Measurements from ENCODE around the gene B3GNT5. TPM values are rescaled to one million over a fixed set of nuclear protein-coding genes. Genes with fewer than 3 reads are reported as not detected.

B3GNT5 gene, protein sequence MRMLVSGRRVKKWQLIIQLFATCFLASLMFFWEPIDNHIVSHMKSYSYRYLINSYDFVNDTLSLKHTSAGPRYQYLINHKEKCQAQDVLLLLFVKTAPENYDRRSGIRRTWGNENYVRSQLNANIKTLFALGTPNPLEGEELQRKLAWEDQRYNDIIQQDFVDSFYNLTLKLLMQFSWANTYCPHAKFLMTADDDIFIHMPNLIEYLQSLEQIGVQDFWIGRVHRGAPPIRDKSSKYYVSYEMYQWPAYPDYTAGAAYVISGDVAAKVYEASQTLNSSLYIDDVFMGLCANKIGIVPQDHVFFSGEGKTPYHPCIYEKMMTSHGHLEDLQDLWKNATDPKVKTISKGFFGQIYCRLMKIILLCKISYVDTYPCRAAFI
- total RNA-seq (39.6 and 40.7 TPM in 2 replicates), polyA plus RNA-seq (16.2 and 22.7 TPM in 2 replicates)

DNA sequence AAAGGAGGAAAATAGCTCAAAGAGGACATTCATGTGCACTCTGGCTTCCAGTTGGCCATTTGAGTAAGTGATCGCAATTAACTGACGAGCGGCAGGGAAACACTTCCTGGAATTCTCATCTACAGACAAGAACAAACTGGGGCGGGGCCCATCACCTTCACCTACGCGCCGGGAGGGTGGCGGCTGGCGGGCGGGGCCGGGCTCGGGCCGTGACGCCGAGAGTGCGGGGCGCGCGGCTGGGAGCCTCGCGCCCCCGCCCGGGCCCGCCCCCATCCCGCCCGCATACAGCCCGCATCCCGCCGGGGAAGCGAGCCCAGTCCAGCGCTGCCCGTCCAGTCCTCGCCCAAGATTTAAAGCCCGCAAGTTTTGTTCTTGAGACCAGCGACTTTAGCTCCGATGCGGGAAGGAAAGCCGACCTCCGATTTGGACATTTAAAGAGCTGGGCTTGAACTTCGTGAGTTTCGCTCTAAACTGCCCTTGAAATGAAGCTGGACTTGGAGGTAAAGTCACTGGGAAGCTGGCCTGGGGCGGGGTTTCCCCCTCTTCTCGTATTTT lies at the start of gene B3GNT5:
Gene B3GNT5 (plus strand): TSS at position 281 of the 555 bp plus-strand sequence. CDS start 16,546 bp downstream, outside the sequence.
- Histone ChIP-seq H3K79me2 (peaks cover 56% of the 10 kb centered on the region), H3K4me3 (peak within 1 kb of the TSS; percentile 95), H3K4me1 (ENCODE audit: insufficient read depth) (peaks cover 4% of the 10 kb centered on the region), H3K27me3 (no peaks in the 10 kb centered on the region), H3K9me2 (replicated peaks; ENCODE audit: insufficient read depth) (no peaks in the 10 kb centered on the region), H4K20me1 (ENCODE audit: insufficient read depth, poor library complexity, severe bottlenecking) (peaks cover 3% of the 10 kb centered on the region), H3K4me2 (peak within 1 kb of the TSS; percentile 80), H2AFZ (peak within 1 kb of the TSS; percentile 85), H3K36me3 (replicated peaks; ENCODE audit: insufficient read depth, low read depth) (no peaks in the 10 kb centered on the region), H3K9me3 (ENCODE audit: low read depth) (no peaks in the 10 kb centered on the region), H3K27ac (peak within 1 kb of the TSS; percentile 99)
- 1% methylated on average over 19 of the region's 43 CpGs for WGBS (ENCODE audit: low lambda C conversion rate, missing lambda C conversion rate)
- peak; percentile 92 for DNase-seq (ENCODE audit: low spot score)
- TF ChIP-seq EZH2phosphoT487 (IDR thresholded peaks at IDR 0.05; ENCODE audit: low read depth, severe bottlenecking, unreplicated experiment), result no peak
- no peak for TF ChIP-seq EZH2 (IDR thresholded peaks at IDR 0.05; ENCODE audit: borderline replicate concordance)
- TF ChIP-seq, protein P1, sequence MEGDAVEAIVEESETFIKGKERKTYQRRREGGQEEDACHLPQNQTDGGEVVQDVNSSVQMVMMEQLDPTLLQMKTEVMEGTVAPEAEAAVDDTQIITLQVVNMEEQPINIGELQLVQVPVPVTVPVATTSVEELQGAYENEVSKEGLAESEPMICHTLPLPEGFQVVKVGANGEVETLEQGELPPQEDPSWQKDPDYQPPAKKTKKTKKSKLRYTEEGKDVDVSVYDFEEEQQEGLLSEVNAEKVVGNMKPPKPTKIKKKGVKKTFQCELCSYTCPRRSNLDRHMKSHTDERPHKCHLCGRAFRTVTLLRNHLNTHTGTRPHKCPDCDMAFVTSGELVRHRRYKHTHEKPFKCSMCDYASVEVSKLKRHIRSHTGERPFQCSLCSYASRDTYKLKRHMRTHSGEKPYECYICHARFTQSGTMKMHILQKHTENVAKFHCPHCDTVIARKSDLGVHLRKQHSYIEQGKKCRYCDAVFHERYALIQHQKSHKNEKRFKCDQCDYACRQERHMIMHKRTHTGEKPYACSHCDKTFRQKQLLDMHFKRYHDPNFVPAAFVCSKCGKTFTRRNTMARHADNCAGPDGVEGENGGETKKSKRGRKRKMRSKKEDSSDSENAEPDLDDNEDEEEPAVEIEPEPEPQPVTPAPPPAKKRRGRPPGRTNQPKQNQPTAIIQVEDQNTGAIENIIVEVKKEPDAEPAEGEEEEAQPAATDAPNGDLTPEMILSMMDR (IDR thresholded peaks at IDR 0.05; ENCODE audit: poor library complexity), result no peak

DNA sequence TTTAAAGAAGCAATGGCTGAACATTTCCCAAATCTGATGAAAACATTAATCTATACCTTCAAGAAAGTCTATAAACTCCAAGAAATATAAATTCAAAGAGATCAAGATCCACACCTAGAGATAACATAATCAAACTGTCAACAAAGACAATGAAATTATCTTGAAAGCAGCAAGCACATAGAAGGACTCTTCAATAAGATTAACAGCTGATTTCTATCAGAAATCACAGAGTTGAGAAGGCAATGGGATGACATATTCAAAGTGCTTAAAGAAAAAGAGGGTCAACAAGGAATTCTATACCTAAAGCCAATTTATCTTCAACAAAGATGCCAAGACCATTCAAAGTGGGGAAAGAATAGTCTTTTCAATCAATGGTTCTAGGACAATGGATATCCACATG lies 49.4 kb upstream of the B3GNT5 start:
- H3K4me3 ChIP-seq, result no peak overlapping the region
- no peaks in the 10 kb centered on the region for H3K36me3 ChIP-seq (replicated peaks; ENCODE audit: insufficient read depth, low read depth)
- no peak overlapping the region for H3K4me2 ChIP-seq
- no peaks in the 10 kb centered on the region for H3K79me2 ChIP-seq
- H2AFZ ChIP-seq, result no peak overlapping the region
- no peaks in the 10 kb centered on the region for H3K27me3 ChIP-seq
- H3K9me2 ChIP-seq (replicated peaks; ENCODE audit: insufficient read depth), result no peaks in the 10 kb centered on the region
- H4K20me1 ChIP-seq (ENCODE audit: insufficient read depth, poor library complexity, severe bottlenecking), result no peaks in the 10 kb centered on the region
- DNase-seq (ENCODE audit: low spot score), result no peak
- H3K9me3 ChIP-seq (ENCODE audit: low read depth), result no peaks in the 10 kb centered on the region
- no peaks in the 10 kb centered on the region for H3K4me1 ChIP-seq (ENCODE audit: insufficient read depth)
- H3K27ac ChIP-seq, result no peak overlapping the region
- TF ChIP-seq, protein P1 (IDR thresholded peaks at IDR 0.05; ENCODE audit: poor library complexity), result no peak
- no peak for TF ChIP-seq EZH2phosphoT487 (IDR thresholded peaks at IDR 0.05; ENCODE audit: low read depth, severe bottlenecking, unreplicated experiment)
- TF ChIP-seq EZH2 (IDR thresholded peaks at IDR 0.05; ENCODE audit: borderline replicate concordance), result no peak

DNA sequence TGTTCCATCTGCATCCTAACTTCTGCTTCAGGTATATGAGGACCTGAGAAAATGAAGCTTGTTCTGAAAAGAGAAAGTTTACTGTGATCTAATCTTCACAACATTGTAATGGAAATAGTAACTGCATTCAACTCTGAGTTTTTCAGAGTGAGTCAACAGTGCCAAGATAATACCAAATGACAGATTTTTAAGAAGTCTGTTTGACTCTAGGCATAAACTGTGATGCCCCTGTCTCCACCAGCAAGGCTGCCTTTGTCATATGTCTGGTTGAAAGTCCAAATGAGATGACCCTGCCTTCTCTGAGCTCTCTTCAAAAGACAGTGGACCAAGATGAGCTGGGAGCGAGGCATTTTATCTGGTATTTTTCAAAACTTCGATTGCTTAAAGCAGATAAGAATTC lies 44.8 kb upstream of the B3GNT5 start:
- H4K20me1 ChIP-seq (ENCODE audit: insufficient read depth, poor library complexity, severe bottlenecking), result no peaks in the 10 kb centered on the region
- peaks cover 3% of the 10 kb centered on the region for H3K4me1 ChIP-seq (ENCODE audit: insufficient read depth)
- TF ChIP-seq, protein P1 (IDR thresholded peaks at IDR 0.05; ENCODE audit: poor library complexity), result no peak
- no peak for TF ChIP-seq EZH2 (IDR thresholded peaks at IDR 0.05; ENCODE audit: borderline replicate concordance)
- no peak for TF ChIP-seq EZH2phosphoT487 (IDR thresholded peaks at IDR 0.05; ENCODE audit: low read depth, severe bottlenecking, unreplicated experiment)
- no peak overlapping the region for H3K4me2 ChIP-seq
- no peaks in the 10 kb centered on the region for H3K27me3 ChIP-seq
- no peaks in the 10 kb centered on the region for H3K36me3 ChIP-seq (replicated peaks; ENCODE audit: insufficient read depth, low read depth)
- H3K79me2 ChIP-seq, result no peaks in the 10 kb centered on the region
- WGBS (ENCODE audit: low lambda C conversion rate, missing lambda C conversion rate), result 84% methylated on average over 2 of the region's 2 CpGs
- DNase-seq (ENCODE audit: low spot score), result no peak
- no peak overlapping the region for H2AFZ ChIP-seq
- no peaks in the 10 kb centered on the region for H3K9me2 ChIP-seq (replicated peaks; ENCODE audit: insufficient read depth)
- no peaks in the 10 kb centered on the region for H3K9me3 ChIP-seq (ENCODE audit: low read depth)
- H3K4me3 ChIP-seq, result no peak overlapping the region
- H3K27ac ChIP-seq, result no peak overlapping the region

Data from hepatocyte (in vitro differentiated cells).